Hepatocyte (in vitro differentiated cells): ENCODE measurements around the gene UBE2I. TPM values are rescaled to one million over a fixed set of nuclear protein-coding genes. Genes with fewer than 3 reads are reported as not detected.

Experiments used
- DNase-seq: peaks from one replicate; pipeline ENCODE4 v3.0.0-alpha.2; 2016; ENCODE audit warnings: low spot score
- H2AFZ ChIP-seq: fragments of 200-600 bp; sonication (generic); 2 replicates; pipeline ENCODE4 v1.6.0; 2016; ENCODE audit warnings: antibody characterized with exemption, mild to moderate bottlenecking
- H3K27ac ChIP-seq: fragments of 200-600 bp; sonication (generic); 2 replicates; pipeline ENCODE4 v1.5.1; 2016; ENCODE audit warnings: mild to moderate bottlenecking
- H3K27me3 ChIP-seq: fragments of 200-600 bp; sonication (generic); 2 replicates; pipeline ENCODE4 v1.6.1; 2016
- H3K36me3 ChIP-seq: fragments of 200-600 bp; sonication (generic); replicated peaks from 2 replicates; pipeline ENCODE4 v1.5.1; 2016; ENCODE audit warnings: low read depth; ENCODE audit not compliant: insufficient read depth
- H3K4me1 ChIP-seq: fragments of 200-600 bp; sonication (generic); 2 replicates; pipeline ENCODE4 v1.5.1; 2016; ENCODE audit warnings: mild to moderate bottlenecking, moderate library complexity; ENCODE audit not compliant: insufficient read depth
- H3K4me2 ChIP-seq: fragments of 200-600 bp; sonication (generic); 2 replicates; pipeline ENCODE4 v1.6.0; 2016
- H3K4me3 ChIP-seq: fragments of 200-600 bp; sonication (generic); 2 replicates; pipeline ENCODE4 v1.5.1; 2016; ENCODE audit warnings: mild to moderate bottlenecking
- H3K79me2 ChIP-seq: fragments of 200-600 bp; sonication (generic); 2 replicates; pipeline ENCODE4 v1.6.0; 2017; ENCODE audit warnings: mild to moderate bottlenecking
- H3K9me2 ChIP-seq: fragments of 200-600 bp; sonication (generic); replicated peaks from 2 replicates; pipeline ENCODE4 v1.6.0; 2017; ENCODE audit warnings: mild to moderate bottlenecking; ENCODE audit not compliant: insufficient read depth
- H3K9me3 ChIP-seq: fragments of 200-600 bp; sonication (generic); 2 replicates; pipeline ENCODE4 v1.5.1; 2016; ENCODE audit warnings: low read depth, mild to moderate bottlenecking
- H4K20me1 ChIP-seq: fragments of 200-600 bp; sonication (generic); 2 replicates; pipeline ENCODE4 v1.6.0; 2016; ENCODE audit warnings: mild to moderate bottlenecking; ENCODE audit not compliant: insufficient read depth, poor library complexity, severe bottlenecking
- CTCF ChIP-seq: fragments of 200-600 bp; sonication (generic); IDR thresholded peaks from 2 replicates; pipeline ENCODE4 v1.5.1; 2016; ENCODE audit warnings: antibody characterized with exemption, mild to moderate bottlenecking; ENCODE audit not compliant: poor library complexity
- EZH2 ChIP-seq: fragments of 200-600 bp; sonication (generic); IDR thresholded peaks from 2 replicates; pipeline ENCODE4 v1.6.1; 2016; ENCODE audit warnings: antibody characterized with exemption, mild to moderate bottlenecking, borderline replicate concordance
- EZH2phosphoT487 ChIP-seq: fragments of 200-600 bp; sonication (generic); IDR thresholded peaks from one replicate; pipeline ENCODE4 v1.6.1; 2018; ENCODE audit warnings: antibody characterized with exemption, mild to moderate bottlenecking, low read depth, moderate library complexity; ENCODE audit not compliant: unreplicated experiment, severe bottlenecking
- WGBS: methylation state at CpG from one replicate; pipeline ENCODE4 v1.1.6; 2016; ENCODE audit warnings: low lambda C conversion rate; ENCODE audit errors: missing lambda C conversion rate; 5-methylcytosine and 5-hydroxymethylcytosine counted together
- polyA plus RNA-seq: library from polyadenylated mRNA; unstranded; fragments of >200 nt; fragmentation: Nextera tagmentation; extraction: Ambion mirVana; gene quantifications from 2 replicates; pipeline ENCODE4 v1.2.1, GENCODE V29; 2016
- total RNA-seq: library from RNA; depleted of rRNA; stranded (reverse); fragments of >200 nt; gene quantifications from 2 replicates; pipeline ENCODE4 v1.2.3, GENCODE V29; 2014

UBE2I gene
- total and polyA plus RNA-seq, 2 experiments from 2014 or later = 76.0 to 150 TPM

DNA sequence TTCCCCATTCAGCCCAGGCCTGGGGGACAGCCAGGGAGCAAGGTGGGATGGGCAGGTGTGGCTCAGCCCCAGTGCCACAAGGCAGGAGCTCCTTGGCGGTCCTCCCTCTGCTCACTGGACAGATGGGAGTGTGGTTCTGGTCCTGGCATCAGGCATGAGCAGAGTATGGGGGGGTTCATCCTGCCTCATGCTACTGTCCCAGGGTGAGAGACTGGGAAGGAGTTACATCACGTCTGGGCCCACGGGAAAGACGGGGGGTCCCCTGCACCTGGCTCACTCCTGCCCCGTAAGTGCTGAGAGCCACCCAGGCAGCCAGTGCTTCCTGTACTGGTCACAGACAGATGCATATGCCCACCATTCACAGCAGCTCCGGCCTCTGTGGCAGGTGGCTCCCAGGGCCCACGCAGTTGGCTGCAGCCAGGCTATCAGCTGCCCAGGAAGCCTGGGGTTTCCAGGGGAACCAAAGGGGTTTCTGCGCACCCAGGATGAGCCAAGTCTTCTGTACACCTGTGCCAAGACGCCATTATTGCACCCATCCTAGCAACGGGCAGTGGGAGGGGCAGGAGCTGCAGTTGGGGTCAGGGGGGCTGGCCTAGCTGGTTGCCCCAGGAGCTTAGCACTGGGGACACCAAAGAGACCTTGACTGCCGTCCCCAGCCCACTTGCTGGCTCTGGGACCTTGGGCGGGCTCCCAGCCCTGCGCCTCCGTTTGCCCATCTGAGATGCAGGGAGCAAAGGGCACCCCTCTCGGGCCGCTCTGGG is 26.0 kb downstream of the UBE2I start:
- Histone ChIP-seq H3K79me2 (no peaks in the 10 kb centered on the region), H3K4me2 (no peak overlapping the region), H3K9me3 (no peaks in the 10 kb centered on the region), H2AFZ (no peak overlapping the region), H3K9me2 (no peaks in the 10 kb centered on the region), H3K4me3 (no peak overlapping the region), H3K27me3 (peaks cover 56% of the 10 kb centered on the region), H3K27ac (no peak overlapping the region), H4K20me1 (no peaks in the 10 kb centered on the region), H3K4me1 (peaks cover 25% of the 10 kb centered on the region), H3K36me3 (no peaks in the 10 kb centered on the region)
- 74% methylated on average over 14 of the region's 16 CpGs for WGBS
- TF ChIP-seq EZH2 = no peak
- TF ChIP-seq CTCF = no peak
- TF ChIP-seq EZH2phosphoT487 = no peak
- DNase-seq = no peak

GRCh38 chr16:1335996-1336395 is 26.6 kb downstream of the UBE2I start:
- Histone ChIP-seq H2AFZ (no peak overlapping the region), H4K20me1 (no peaks in the 10 kb centered on the region), H3K27me3 (peaks cover 56% of the 10 kb centered on the region), H3K27ac (no peak overlapping the region), H3K9me2 (no peaks in the 10 kb centered on the region), H3K36me3 (no peaks in the 10 kb centered on the region), H3K4me1 (peaks cover 25% of the 10 kb centered on the region), H3K9me3 (no peaks in the 10 kb centered on the region), H3K4me3 (no peak overlapping the region), H3K4me2 (no peak overlapping the region), H3K79me2 (no peaks in the 10 kb centered on the region)
- 32% methylated on average over 11 of the region's 12 CpGs for WGBS
- no peak for DNase-seq
- no peak for TF ChIP-seq EZH2
- TF ChIP-seq EZH2phosphoT487 = no peak
- TF ChIP-seq CTCF = no peak

DNA sequence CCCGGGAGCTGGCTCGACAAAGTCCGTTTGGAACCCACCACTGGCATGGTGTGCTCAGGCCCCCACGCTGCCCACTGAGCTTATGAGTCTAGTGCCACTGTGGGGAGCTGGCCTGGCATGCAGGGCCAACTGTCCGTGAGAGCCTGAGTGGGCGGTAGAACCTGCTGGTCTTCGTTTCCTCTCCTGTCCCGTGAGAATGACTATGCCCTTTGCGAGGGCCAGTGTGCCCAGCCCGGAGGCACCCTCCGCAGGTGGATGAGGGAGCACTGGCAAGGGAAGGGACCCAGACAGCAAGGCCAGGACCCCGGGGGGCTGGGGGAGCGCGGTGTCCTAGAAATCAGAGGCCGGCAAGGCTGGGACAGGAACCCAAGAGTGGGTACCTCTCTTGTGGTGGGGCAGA is 27.2 kb downstream of the UBE2I start:
- peaks cover 52% of the 10 kb centered on the region for H3K27me3 ChIP-seq
- H4K20me1 ChIP-seq = no peaks in the 10 kb centered on the region
- WGBS = 85% methylated on average over 14 of the region's 15 CpGs
- H2AFZ ChIP-seq = no peak overlapping the region
- H3K4me1 ChIP-seq = peaks cover 20% of the 10 kb centered on the region
- no peaks in the 10 kb centered on the region for H3K9me3 ChIP-seq
- no peak overlapping the region for H3K27ac ChIP-seq
- no peaks in the 10 kb centered on the region for H3K79me2 ChIP-seq
- no peaks in the 10 kb centered on the region for H3K36me3 ChIP-seq
- no peak overlapping the region for H3K4me2 ChIP-seq
- TF ChIP-seq EZH2 (no peak), CTCF (no peak), EZH2phosphoT487 (no peak)
- H3K9me2 ChIP-seq = no peaks in the 10 kb centered on the region
- H3K4me3 ChIP-seq = no peak overlapping the region
- no peak for DNase-seq

DNA sequence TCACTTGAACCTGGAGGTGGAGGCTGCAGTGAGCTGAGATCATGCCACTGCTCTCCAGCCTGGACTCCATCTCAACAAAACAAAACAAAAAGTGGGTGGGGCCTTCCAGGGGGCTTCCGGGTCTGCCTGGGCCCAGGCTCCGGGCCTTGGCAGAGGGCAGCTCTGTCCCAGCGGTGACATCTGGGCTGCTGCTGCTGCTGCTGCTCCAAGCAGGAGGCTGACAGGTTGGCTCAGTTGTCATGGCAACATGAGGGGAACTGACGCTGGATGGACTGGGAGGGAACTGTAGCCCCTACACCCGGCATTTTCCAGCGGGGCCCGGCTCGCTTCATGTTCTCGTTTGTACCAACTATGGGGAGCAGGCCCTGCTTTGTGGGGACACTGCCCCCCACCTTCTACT is 28.1 kb downstream of the UBE2I start:
- H3K79me2 ChIP-seq = no peaks in the 10 kb centered on the region
- no peak overlapping the region for H3K27ac ChIP-seq
- no peak for TF ChIP-seq CTCF
- no peak for TF ChIP-seq EZH2
- TF ChIP-seq EZH2phosphoT487 = no peak
- no peaks in the 10 kb centered on the region for H3K36me3 ChIP-seq
- no peaks in the 10 kb centered on the region for H3K9me3 ChIP-seq
- peaks cover 43% of the 10 kb centered on the region for H3K27me3 ChIP-seq
- H3K4me3 ChIP-seq = no peak overlapping the region
- 66% methylated on average over 9 of the region's 9 CpGs for WGBS
- DNase-seq = no peak
- H2AFZ ChIP-seq = no peak overlapping the region
- H3K4me1 ChIP-seq = peaks cover 11% of the 10 kb centered on the region
- no peak overlapping the region for H3K4me2 ChIP-seq
- no peaks in the 10 kb centered on the region for H4K20me1 ChIP-seq
- no peaks in the 10 kb centered on the region for H3K9me2 ChIP-seq
